H9 (cell line): ENCODE results near the gene SRC. TPM values are rescaled to one million over a fixed set of nuclear protein-coding genes. Genes with fewer than 3 reads are reported as not detected.

ENCODE experiments used
- DNase-seq: peaks from one replicate; pipeline ENCODE4 v3.0.0-alpha.2; 2017
- H2AFZ ChIP-seq: one replicate; pipeline ENCODE4 v1.6.1; 2013; ENCODE audit warnings: mild to moderate bottlenecking, low read length, control low read depth, moderate library complexity
- H2AK5ac ChIP-seq: 2 replicates; pipeline ENCODE4 v1.6.1; 2013; ENCODE audit warnings: low read length, control low read depth, mixed read lengths; ENCODE audit not compliant: insufficient read length
- H2BK120ac ChIP-seq: one replicate; pipeline ENCODE4 v1.6.1; 2013; ENCODE audit warnings: low read depth, mild to moderate bottlenecking, low read length, control low read depth, inconsistent platforms; ENCODE audit not compliant: poor library complexity, severe bottlenecking
- H2BK12ac ChIP-seq: 2 replicates; pipeline ENCODE4 v1.6.1; 2013; ENCODE audit warnings: low read length, control low read depth, mixed read lengths, low read depth; ENCODE audit not compliant: insufficient read length
- H2BK15ac ChIP-seq: 2 replicates; pipeline ENCODE4 v1.6.1; 2013; ENCODE audit warnings: low read depth, low read length, control low read depth
- H2BK20ac ChIP-seq: one replicate; pipeline ENCODE4 v1.6.1; 2013; ENCODE audit warnings: low read depth, mild to moderate bottlenecking, low read length, control low read depth, inconsistent platforms; ENCODE audit not compliant: poor library complexity, severe bottlenecking
- H2BK5ac ChIP-seq: 2 replicates; pipeline ENCODE4 v1.6.1; 2013; ENCODE audit warnings: low read length, control low read depth, mixed read lengths; ENCODE audit not compliant: insufficient read length
- H3K14ac ChIP-seq: 2 replicates; pipeline ENCODE4 v1.6.1; 2013; ENCODE audit warnings: low read length, control low read depth; ENCODE audit not compliant: insufficient read depth
- H3K18ac ChIP-seq: 2 replicates; pipeline ENCODE4 v1.6.1; 2013; ENCODE audit warnings: low read depth, mild to moderate bottlenecking, mixed read lengths, low read length, control low read depth; ENCODE audit not compliant: insufficient read length
- H3K23ac ChIP-seq: 2 replicates; pipeline ENCODE4 v1.6.1; 2013; ENCODE audit warnings: low read length, control low read depth, mixed read lengths, low read depth; ENCODE audit not compliant: insufficient read length
- H3K23me2 ChIP-seq: 2 replicates; pipeline ENCODE4 v1.6.1; 2013; ENCODE audit warnings: low read depth, mild to moderate bottlenecking, mixed read lengths, low read length, control low read depth; ENCODE audit not compliant: insufficient read length, poor library complexity, severe bottlenecking
- H3K27ac ChIP-seq: 2 replicates; pipeline ENCODE4 v1.5.1; 2013; ENCODE audit warnings: low read length, control low read depth, mixed read lengths, low read depth; ENCODE audit not compliant: insufficient read length
- H3K27me3 ChIP-seq: 2 replicates; pipeline ENCODE4 v1.6.1; 2013; ENCODE audit warnings: low read length, control low read depth, inconsistent platforms; ENCODE audit not compliant: insufficient read depth
- H3K4ac ChIP-seq: 2 replicates; pipeline ENCODE4 v1.6.1; 2013; ENCODE audit warnings: low read depth, mild to moderate bottlenecking, control low read depth, inconsistent platforms, low read length, moderate library complexity
- H3K4me1 ChIP-seq: 2 replicates; pipeline ENCODE4 v1.6.1; 2013; ENCODE audit warnings: low read length, control low read depth, inconsistent platforms; ENCODE audit not compliant: insufficient read depth
- H3K4me2 ChIP-seq: 2 replicates; pipeline ENCODE4 v1.6.1; 2013; ENCODE audit warnings: low read length, control low read depth, mixed read lengths; ENCODE audit not compliant: insufficient read length, insufficient read depth
- H3K56ac ChIP-seq: 2 replicates; pipeline ENCODE4 v1.6.1; 2013; ENCODE audit warnings: low read depth, mild to moderate bottlenecking, mixed read lengths, low read length, control low read depth; ENCODE audit not compliant: insufficient read length
- H3K79me1 ChIP-seq: 2 replicates; pipeline ENCODE4 v1.6.1; 2013; ENCODE audit warnings: low read depth, mild to moderate bottlenecking, moderate library complexity, low read length, control low read depth, inconsistent platforms; ENCODE audit not compliant: insufficient read depth, poor library complexity, severe bottlenecking
- H3K79me2 ChIP-seq: 2 replicates; pipeline ENCODE4 v1.6.1; 2013; ENCODE audit warnings: low read length, control low read depth, inconsistent platforms; ENCODE audit not compliant: insufficient read depth
- H3K9ac ChIP-seq: 2 replicates; pipeline ENCODE4 v1.6.1; 2013; ENCODE audit warnings: low read length, control low read depth, mixed read lengths; ENCODE audit not compliant: insufficient read length; ENCODE audit errors: extremely low read depth
- H3K9me3 ChIP-seq: one replicate; pipeline ENCODE4 v1.6.1; 2013; ENCODE audit warnings: low read depth, low read length, inconsistent platforms; ENCODE audit not compliant: control insufficient read depth
- H3T11ph ChIP-seq: one replicate; pipeline ENCODE4 v1.6.1; 2013; ENCODE audit warnings: mild to moderate bottlenecking, low read length, control low read depth, inconsistent platforms
- H4K20me1 ChIP-seq: one replicate; pipeline ENCODE4 v1.6.1; 2013; ENCODE audit not compliant: control insufficient read depth, insufficient read length, insufficient read depth
- H4K5ac ChIP-seq: 2 replicates; pipeline ENCODE4 v1.6.1; 2013; ENCODE audit warnings: low read depth, mild to moderate bottlenecking, mixed read lengths, low read length, control low read depth; ENCODE audit not compliant: insufficient read length
- H4K8ac ChIP-seq: replicated peaks from 2 replicates; pipeline ENCODE4 v1.6.1; 2013; ENCODE audit warnings: low read length, control low read depth, mixed read lengths, low read depth; ENCODE audit not compliant: insufficient read length
- H4K91ac ChIP-seq: 2 replicates; pipeline ENCODE4 v1.6.1; 2013; ENCODE audit warnings: low read depth, mild to moderate bottlenecking, moderate library complexity, mixed read lengths, low read length, control low read depth; ENCODE audit not compliant: insufficient read length
- H3K27ac Mint-ChIP-seq, 3 experiments: 2 replicates in 2 of 3; 3 replicates in 1 of 3; pipeline ENCODE4 v1.8.0; 2020 to 2021; ENCODE audit warnings: mixed read lengths in 3 of 3, mild to moderate bottlenecking in 1 of 3, moderate library complexity in 1 of 3
- H3K27me3 Mint-ChIP-seq: 2 replicates; pipeline ENCODE4 v1.8.0; 2021; ENCODE audit warnings: low read depth, mild to moderate bottlenecking, moderate library complexity, mixed read lengths
- H3K36me3 Mint-ChIP-seq, 3 experiments: 2 replicates in 2 of 3; 3 replicates in 1 of 3; pipeline ENCODE4 v1.8.0; 2020 to 2021; ENCODE audit warnings: low read depth in 3 of 3, mixed read lengths in 3 of 3; ENCODE audit not compliant: insufficient read depth in 1 of 3
- H3K4me1 Mint-ChIP-seq, 2 experiments: 2 replicates each; pipeline ENCODE4 v1.8.0; 2020; ENCODE audit warnings: mixed read lengths in 2 of 2
- H3K4me3 Mint-ChIP-seq, 2 experiments: 2 replicates in 1 of 2; 3 replicates in 1 of 2; pipeline ENCODE4 v1.8.0; 2020 to 2021; ENCODE audit warnings: mild to moderate bottlenecking in 2 of 2, mixed read lengths in 2 of 2, moderate library complexity in 1 of 2
- H3K9me3 Mint-ChIP-seq, 2 experiments: 2 replicates in 1 of 2; 3 replicates in 1 of 2; pipeline ENCODE4 v1.8.0; 2020; ENCODE audit warnings: mild to moderate bottlenecking in 2 of 2, mixed read lengths in 2 of 2, moderate library complexity in 1 of 2
- WGBS: extraction: QIAGEN DNeasy Blood & Tissue Kit; methylation state at CpG from one replicate; pipeline ENCODE4 v1.1.7; 2013; ENCODE audit warnings: missing lambda C conversion rate, low lambda C conversion rate, mixed read lengths; ENCODE audit not compliant: insufficient read length; ENCODE audit errors: extremely low coverage; 5-methylcytosine and 5-hydroxymethylcytosine counted together
- total RNA-seq: library from RNA; stranded (reverse); gene quantifications from 2 replicates; pipeline ENCODE4 v1.2.1, GENCODE V29; 2021
- TF ChIP-seq, protein P1 (sequence below): fragments of 200-600 bp; sonication (generic); conservative IDR thresholded peaks from 3 replicates; pipeline ENCODE4 v1.8.0; 2021; ENCODE audit warnings: antibody characterized with exemption, mild to moderate bottlenecking

The SRC gene
- total RNA-seq, 1 experiment from 2014 or later, result 44.5 TPM

DNA sequence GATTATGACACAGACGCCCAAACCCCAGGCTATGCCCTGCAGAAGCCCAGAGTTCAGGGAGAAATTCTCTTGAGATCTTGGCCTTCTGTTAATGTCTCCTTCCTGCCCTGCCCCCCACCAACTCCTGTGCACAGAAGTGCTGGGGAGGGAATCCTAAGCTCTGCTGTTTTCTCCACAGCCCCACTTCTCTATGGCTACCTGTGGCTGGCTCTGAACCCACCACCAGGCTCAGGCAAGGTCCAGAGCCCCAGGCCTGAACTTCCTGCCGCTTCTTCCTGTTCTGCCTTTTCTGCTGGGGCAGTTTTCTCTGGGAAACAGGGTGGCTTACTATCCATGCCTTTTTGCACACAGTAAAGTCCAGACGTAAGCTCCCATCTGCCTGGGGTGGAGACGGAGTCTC, 97.7 kb downstream of the SRC start:
- H2BK5ac ChIP-seq, result no peak overlapping the region
- no peak overlapping the region for H2AK5ac ChIP-seq
- no peak overlapping the region for H3K4ac ChIP-seq
- no peak overlapping the region for H2BK20ac ChIP-seq
- WGBS, result no CpG with 5 or more reads among the region's 4 CpGs
- H3K14ac ChIP-seq, result no peak overlapping the region
- no peak overlapping the region for H3K9ac ChIP-seq
- no peak overlapping the region for H2BK120ac ChIP-seq
- H3K9me3 Mint-ChIP-seq, result no peaks in the 10 kb centered on the region
- H3K27ac ChIP-seq, result no peak overlapping the region
- no peaks in the 10 kb centered on the region for H4K20me1 ChIP-seq
- no peaks in the 10 kb centered on the region for H3K36me3 Mint-ChIP-seq
- H3K23me2 ChIP-seq, result no peaks in the 10 kb centered on the region
- H3K23ac ChIP-seq, result no peak overlapping the region
- no peak overlapping the region for H2AFZ ChIP-seq
- H2BK15ac ChIP-seq, result no peak overlapping the region
- H4K8ac ChIP-seq, result no peak overlapping the region
- no peak overlapping the region for H3K18ac ChIP-seq
- no peaks in the 10 kb centered on the region for H3K79me2 ChIP-seq
- H4K91ac ChIP-seq, result no peak overlapping the region
- no peak overlapping the region for H3T11ph ChIP-seq
- DNase-seq, result no peak
- no peak overlapping the region for H3K56ac ChIP-seq
- H3K79me1 ChIP-seq, result no peaks in the 10 kb centered on the region
- no peak overlapping the region for H2BK12ac ChIP-seq
- TF ChIP-seq, protein P1, sequence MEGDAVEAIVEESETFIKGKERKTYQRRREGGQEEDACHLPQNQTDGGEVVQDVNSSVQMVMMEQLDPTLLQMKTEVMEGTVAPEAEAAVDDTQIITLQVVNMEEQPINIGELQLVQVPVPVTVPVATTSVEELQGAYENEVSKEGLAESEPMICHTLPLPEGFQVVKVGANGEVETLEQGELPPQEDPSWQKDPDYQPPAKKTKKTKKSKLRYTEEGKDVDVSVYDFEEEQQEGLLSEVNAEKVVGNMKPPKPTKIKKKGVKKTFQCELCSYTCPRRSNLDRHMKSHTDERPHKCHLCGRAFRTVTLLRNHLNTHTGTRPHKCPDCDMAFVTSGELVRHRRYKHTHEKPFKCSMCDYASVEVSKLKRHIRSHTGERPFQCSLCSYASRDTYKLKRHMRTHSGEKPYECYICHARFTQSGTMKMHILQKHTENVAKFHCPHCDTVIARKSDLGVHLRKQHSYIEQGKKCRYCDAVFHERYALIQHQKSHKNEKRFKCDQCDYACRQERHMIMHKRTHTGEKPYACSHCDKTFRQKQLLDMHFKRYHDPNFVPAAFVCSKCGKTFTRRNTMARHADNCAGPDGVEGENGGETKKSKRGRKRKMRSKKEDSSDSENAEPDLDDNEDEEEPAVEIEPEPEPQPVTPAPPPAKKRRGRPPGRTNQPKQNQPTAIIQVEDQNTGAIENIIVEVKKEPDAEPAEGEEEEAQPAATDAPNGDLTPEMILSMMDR, result no peak
- no peaks in the 10 kb centered on the region; the same call in 1 of the 2 replicates for H3K4me1 ChIP-seq
- no peaks in the 10 kb centered on the region for H3K27me3 ChIP-seq
- H3K4me1 Mint-ChIP-seq, result peaks cover 15% of the 10 kb centered on the region in 2 experiments
- H3K9me3 ChIP-seq, result no peaks in the 10 kb centered on the region
- H4K5ac ChIP-seq, result no peak overlapping the region
- H3K4me3 Mint-ChIP-seq, result no peak overlapping the region
- peaks cover 5% of the 10 kb centered on the region for H3K27me3 Mint-ChIP-seq
- H3K4me2 ChIP-seq, result no peak overlapping the region
- no peak overlapping the region for H3K27ac Mint-ChIP-seq
